GM12864 (cell line): ENCODE data around the gene DNAH7.

Experiments
- DNase-seq: peaks from one replicate; pipeline ENCODE4 v3.0.0-alpha.2; 2011; ENCODE audit warnings: low read depth
- H3K4me3 ChIP-seq: 2 replicates; pipeline ENCODE4 v1.5.1; 2011; ENCODE audit warnings: mild to moderate bottlenecking, low read depth, low read length, control low read depth
- CTCF ChIP-seq: IDR thresholded peaks from 2 replicates; pipeline ENCODE4 v1.5.1; 2011; ENCODE audit warnings: low read depth, mild to moderate bottlenecking, moderate library complexity, low read length, control low read depth, inconsistent platforms; ENCODE audit errors: missing control alignments

Gene DNAH7

GRCh38 chr2:196077821-196078220, 9.2 kb upstream of the DNAH7 start:
- no peak overlapping the region for H3K4me3 ChIP-seq
- DNase-seq = no peak
- TF ChIP-seq CTCF = no peak

- no peak for DNase-seq
- no peak overlapping the region for H3K4me3 ChIP-seq
- TF ChIP-seq CTCF = no peak
Measured at GRCh38 chr2:196076778-196077568, 8.3 kb upstream of the DNAH7 start.

- H3K4me3 ChIP-seq = no peak overlapping the region
- DNase-seq = no peak
- TF ChIP-seq CTCF = no peak
Measured at GRCh38 chr2:196075196-196075595, 6.6 kb upstream of the DNAH7 start.

- TF ChIP-seq CTCF = no peak
- no peak overlapping the region for H3K4me3 ChIP-seq
- DNase-seq = no peak
Measured at GRCh38 chr2:196074631-196075030, 6.0 kb upstream of the DNAH7 start.

- no peak for DNase-seq
- TF ChIP-seq CTCF = no peak
- H3K4me3 ChIP-seq = no peak overlapping the region
Measured at GRCh38 chr2:196073521-196073920, 4.9 kb upstream of the DNAH7 start.

GRCh38 chr2:196067088-196067382, 1.6 kb downstream of the DNAH7 start:
- TF ChIP-seq CTCF = no peak
- DNase-seq = no peak
- no peak overlapping the region for H3K4me3 ChIP-seq
